ENCODE results near the gene GPN3. TPM values are rescaled to one million over a fixed set of nuclear protein-coding genes. Genes with fewer than 3 reads are reported as not detected.
"Not testable (repeated sequence)": the region's sequence is repeated elsewhere in the genome, so short reads cannot be mapped to it uniquely, and the experiment has no call there.

Gene GPN3
- total and polyA plus RNA-seq, 5 donors, result 24.6 to 28.1 (median 25.2) TPM

- H3K4me3 ChIP-seq (ENCODE audit: low read length); ATAC-seq; H3K27me3 ChIP-seq (ENCODE audit: control insufficient read depth, insufficient read depth); H3K9me3 ChIP-seq (ENCODE audit: control insufficient read depth, low read length); H3K4me1 ChIP-seq (ENCODE audit: control insufficient read depth, insufficient read depth, low read length); H3K27ac ChIP-seq (ENCODE audit: low read length); DNase-seq: not testable (repeated sequence)
- intact Hi-C loops (cut with DNase I), result loop anchor here in 1 of 4 donors (10.0 kb wide), 1 partner anchor 300 kb away; no protein-coding TSS in a partner anchor
- WGBS, result 92% methylated on average over 16 of the region's 16 CpGs
Observed at GRCh38 chr12:110405126-110405662, 62.9 kb downstream of the GPN3 start.

GRCh38 chr12:110403976-110404682 is 63.9 kb downstream of the GPN3 start:
- Histone ChIP-seq H3K27ac (ENCODE audit: low read length) (peak overlapping the region; percentile 42), H3K4me3 (ENCODE audit: low read length) (peak overlapping the region; percentile 84), H3K4me1 (ENCODE audit: control insufficient read depth, insufficient read depth, low read length) (no peaks in the 10 kb centered on the region), H3K27me3 (ENCODE audit: control insufficient read depth, insufficient read depth) (no peaks in the 10 kb centered on the region), H3K9me3 (ENCODE audit: control insufficient read depth, low read length) (no peaks in the 10 kb centered on the region)
- DNase-seq (peak; percentile 69 to 91 (median 88)), ATAC-seq (peak; percentile 78 to 83)
- WGBS, result 21% methylated on average over 21 of the region's 21 CpGs
- intact Hi-C loops (cut with DNase I), result loop anchor here in 1 of 4 donors (10.0 kb wide), 1 partner anchor 299 kb away; no protein-coding TSS in a partner anchor

- DNase-seq, result peak; percentile 91 to 96 (median 96)
- intact Hi-C loops (cut with DNase I), result loop anchor here in 1 of 4 donors (10.0 kb wide), 1 partner anchor 299 kb away; no protein-coding TSS in a partner anchor
- under 1% methylated on average over 62 of the region's 62 CpGs for WGBS
- peak; percentile 96 to 97 for ATAC-seq
- H3K27me3 ChIP-seq (ENCODE audit: control insufficient read depth, insufficient read depth), result no peaks in the 10 kb centered on the region
- H3K27ac ChIP-seq (ENCODE audit: low read length), result peak within 1 kb of the TSS; percentile 53
- H3K9me3 ChIP-seq (ENCODE audit: control insufficient read depth, low read length), result no peaks in the 10 kb centered on the region
- peak within 1 kb of the TSS; percentile 84 for H3K4me3 ChIP-seq (ENCODE audit: low read length)
- H3K4me1 ChIP-seq (ENCODE audit: control insufficient read depth, insufficient read depth, low read length), result no peaks in the 10 kb centered on the region
Observed at GRCh38 chr12:110403146-110403975, 64.7 kb downstream of the GPN3 start, which contains the start of gene ANAPC7. TSS of gene ANAPC7 (minus strand) at chr12:110403708. CDS start at chr12:110403627, 81 bp downstream.

Other genes starting within 250 kb of the GPN3 start
- 1,000 to 10,000 TPM; 2,744 to 3,920 (median 3,065) TPM for gene ATP2A2, start 187.0 kb downstream of the GPN3 start, total RNA-seq
- gene ATP2A2, start 187.0 kb downstream of the GPN3 start, polyA plus RNA-seq, result 1,499 TPM
- gene ANAPC7, start 64.5 kb downstream of the GPN3 start, total RNA-seq, result 10 to 100 TPM; 30.7 to 34.5 (median 33.1) TPM
- 31.3 TPM for gene ANAPC7, start 64.5 kb downstream of the GPN3 start, polyA plus RNA-seq
- gene ARPC3, start 17.9 kb downstream of the GPN3 start, total RNA-seq, result 100 to 1,000 TPM in 1 of 4 donors, 10 to 100 TPM in 3; 79.7 to 101 (median 95.5) TPM
- 159 TPM for gene ARPC3, start 17.9 kb downstream of the GPN3 start, polyA plus RNA-seq
- 1 to 10 TPM; 6.4 to 9.3 (median 7.6) TPM for gene FAM216A, start 588 bp upstream of the GPN3 start, total RNA-seq
- 11.0 TPM for gene FAM216A, start 588 bp upstream of the GPN3 start, polyA plus RNA-seq
- gene VPS29, start 33.9 kb upstream of the GPN3 start, total RNA-seq, result 100 to 1,000 TPM in 1 of 4 donors, 10 to 100 TPM in 3; 74.3 to 107 (median 85.0) TPM
- gene VPS29, start 33.9 kb upstream of the GPN3 start, polyA plus RNA-seq, result 151 TPM
- gene RAD9B, start 34.1 kb upstream of the GPN3 start, total RNA-seq, result 1 to 10 TPM in 3 of 4 donors, under 1 TPM in 1; 0.82 to 3.8 (median 1.8) TPM
- gene RAD9B, start 34.1 kb upstream of the GPN3 start, polyA plus RNA-seq, result 0.36 TPM
- gene PPTC7, start 115.1 kb upstream of the GPN3 start, total RNA-seq, result 10 to 100 TPM; 46.6 to 82.8 (median 56.6) TPM
- gene PPTC7, start 115.1 kb upstream of the GPN3 start, polyA plus RNA-seq, result 31.5 TPM
- 10 to 100 TPM; 37.0 to 47.0 (median 42.4) TPM for gene TCTN1, start 145.9 kb upstream of the GPN3 start, total RNA-seq
- gene TCTN1, start 145.9 kb upstream of the GPN3 start, polyA plus RNA-seq, result 33.7 TPM
- 10 to 100 TPM; 11.3 to 33.4 (median 13.3) TPM for gene HVCN1, start 220.9 kb upstream of the GPN3 start, total RNA-seq
- gene HVCN1, start 220.9 kb upstream of the GPN3 start, polyA plus RNA-seq, result 18.2 TPM

Data from right cardiac atrium (tissue), 5 donors.